ENCODE measurements around the gene HECTD1.
"Not testable (repeated sequence)": the region's sequence is repeated elsewhere in the genome, so short reads cannot be mapped to it uniquely, and the experiment has no call there.

The HECTD1 gene

DNA sequence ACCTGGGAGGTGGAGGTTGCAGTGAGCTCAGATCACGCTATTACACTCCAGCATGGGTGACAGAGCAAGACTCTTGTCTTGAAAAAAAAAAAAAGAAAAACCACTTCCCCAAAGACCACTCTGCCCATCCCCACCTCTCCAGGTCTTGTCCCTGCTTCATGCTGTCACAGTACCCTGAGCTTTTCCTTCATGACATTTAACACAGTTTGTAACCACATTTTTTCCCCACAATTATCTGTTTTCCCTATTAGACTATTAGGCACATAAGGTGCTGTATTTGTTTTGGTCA lies 6.9 kb downstream of the HECTD1 start:
- H3K27me3 ChIP-seq, result no peaks in the 10 kb centered on the region
- no peak overlapping the region for H3K4me3 ChIP-seq (ENCODE audit: low read depth, low read length)
- 0 out of 2 replicates have a peak, but pooled peaks cover 4% of the 10 kb centered on the region for H3K4me1 ChIP-seq
- DNase-seq, result no peak
- peaks cover 44% of the 10 kb centered on the region for H3K36me3 ChIP-seq
- TF ChIP-seq, protein P1, sequence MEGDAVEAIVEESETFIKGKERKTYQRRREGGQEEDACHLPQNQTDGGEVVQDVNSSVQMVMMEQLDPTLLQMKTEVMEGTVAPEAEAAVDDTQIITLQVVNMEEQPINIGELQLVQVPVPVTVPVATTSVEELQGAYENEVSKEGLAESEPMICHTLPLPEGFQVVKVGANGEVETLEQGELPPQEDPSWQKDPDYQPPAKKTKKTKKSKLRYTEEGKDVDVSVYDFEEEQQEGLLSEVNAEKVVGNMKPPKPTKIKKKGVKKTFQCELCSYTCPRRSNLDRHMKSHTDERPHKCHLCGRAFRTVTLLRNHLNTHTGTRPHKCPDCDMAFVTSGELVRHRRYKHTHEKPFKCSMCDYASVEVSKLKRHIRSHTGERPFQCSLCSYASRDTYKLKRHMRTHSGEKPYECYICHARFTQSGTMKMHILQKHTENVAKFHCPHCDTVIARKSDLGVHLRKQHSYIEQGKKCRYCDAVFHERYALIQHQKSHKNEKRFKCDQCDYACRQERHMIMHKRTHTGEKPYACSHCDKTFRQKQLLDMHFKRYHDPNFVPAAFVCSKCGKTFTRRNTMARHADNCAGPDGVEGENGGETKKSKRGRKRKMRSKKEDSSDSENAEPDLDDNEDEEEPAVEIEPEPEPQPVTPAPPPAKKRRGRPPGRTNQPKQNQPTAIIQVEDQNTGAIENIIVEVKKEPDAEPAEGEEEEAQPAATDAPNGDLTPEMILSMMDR (IDR thresholded peaks at IDR 0.05; ENCODE audit: low read depth, low read length), result no peak
- no peaks in the 10 kb centered on the region for H3K9me3 ChIP-seq

DNA sequence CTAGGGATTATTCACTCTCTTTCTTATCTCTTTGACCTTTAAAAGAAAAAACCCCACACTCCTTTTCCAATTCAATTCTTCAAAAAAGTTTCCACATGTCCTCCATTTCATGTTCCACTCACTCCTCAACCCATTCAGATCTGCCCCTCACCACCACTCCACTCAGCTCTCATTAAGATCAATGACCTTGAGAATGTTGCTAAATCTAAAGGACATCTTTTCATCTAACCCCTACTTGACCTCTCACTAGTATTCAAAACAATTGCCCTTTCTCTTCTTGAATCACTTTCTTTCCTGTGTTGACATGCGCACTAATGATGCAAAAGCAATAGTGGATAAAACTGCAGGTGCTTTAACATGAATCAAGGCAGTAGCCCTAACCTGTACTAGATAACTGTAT lies 9.9 kb downstream of the HECTD1 start:
- no peak for DNase-seq
- TF ChIP-seq, protein P1 (IDR thresholded peaks at IDR 0.05; ENCODE audit: low read depth, low read length), result no peak
- Histone ChIP-seq H3K27me3 (no peaks in the 10 kb centered on the region), H3K9me3 (no peaks in the 10 kb centered on the region), H3K4me3 (ENCODE audit: low read depth, low read length) (no peak overlapping the region), H3K36me3 (peaks cover 43% of the 10 kb centered on the region), H3K4me1 (0 out of 2 replicates have a peak, but pooled peaks cover 4% of the 10 kb centered on the region)

DNA sequence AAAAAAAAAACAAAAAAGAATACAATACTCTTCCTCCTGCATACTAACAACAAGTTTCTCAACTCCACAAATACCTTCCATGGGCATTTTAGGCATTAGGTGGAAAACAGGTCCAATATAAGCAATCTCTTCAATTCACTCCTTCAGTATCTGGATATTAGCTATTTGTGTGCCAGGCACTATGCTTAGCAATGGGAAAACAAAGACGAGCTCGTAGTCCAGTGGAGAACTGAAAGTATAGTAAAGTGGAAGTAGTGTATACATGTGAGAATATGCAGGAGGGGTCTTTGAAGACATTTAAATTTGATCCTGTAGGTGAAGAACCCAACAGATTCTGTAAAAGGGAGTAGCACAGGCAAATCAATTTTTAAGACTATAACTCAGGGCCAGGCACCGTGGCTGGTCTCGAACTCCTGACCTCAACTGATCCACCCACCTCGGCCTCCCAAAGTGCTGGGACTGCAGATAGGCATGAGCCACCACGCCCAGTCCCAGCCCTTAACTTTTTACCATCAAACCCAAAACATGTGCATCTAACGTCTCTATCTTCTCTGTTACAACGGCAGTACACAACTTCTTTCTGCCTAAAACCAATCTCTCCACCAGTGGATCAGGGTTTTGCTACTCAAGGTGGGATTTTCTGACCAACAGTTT lies 10.6 kb downstream of the HECTD1 start:
- no peak overlapping the region for H3K4me3 ChIP-seq (ENCODE audit: low read depth, low read length)
- peaks cover 38% of the 10 kb centered on the region for H3K36me3 ChIP-seq
- no peaks in the 10 kb centered on the region for H3K9me3 ChIP-seq
- TF ChIP-seq, protein P1 (IDR thresholded peaks at IDR 0.05; ENCODE audit: low read depth, low read length), result no peak
- DNase-seq, result no peak
- H3K27me3 ChIP-seq, result no peaks in the 10 kb centered on the region
- 0 out of 2 replicates have a peak, but pooled peaks cover 4% of the 10 kb centered on the region for H3K4me1 ChIP-seq

DNA sequence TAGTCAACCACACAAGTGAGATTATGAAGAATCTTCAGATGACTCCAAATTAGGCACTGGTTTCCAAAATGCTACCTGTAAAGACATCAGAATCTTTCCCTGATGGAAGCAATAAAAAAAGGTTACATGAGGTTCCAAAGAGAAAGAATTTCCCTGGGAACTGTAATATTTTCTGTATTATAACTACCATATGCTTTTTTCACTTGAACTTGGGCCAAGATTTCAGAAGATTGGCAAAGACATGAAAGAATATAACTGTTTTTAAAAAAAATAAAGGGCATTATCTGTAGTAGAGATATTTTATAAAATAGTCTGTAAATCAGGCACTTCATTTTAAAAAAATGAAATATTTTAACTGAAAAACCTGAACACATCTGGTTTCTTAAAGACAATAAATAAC lies 12.9 kb downstream of the HECTD1 start:
- Histone ChIP-seq H3K4me3 (ENCODE audit: low read depth, low read length) (no peak overlapping the region), H3K9me3 (no peaks in the 10 kb centered on the region), H3K27me3 (no peaks in the 10 kb centered on the region), H3K4me1 (0 out of 2 replicates have a peak, but pooled peaks cover 4% of the 10 kb centered on the region), H3K36me3 (peaks cover 46% of the 10 kb centered on the region)
- DNase-seq, result no peak
- TF ChIP-seq, protein P1 (IDR thresholded peaks at IDR 0.05; ENCODE audit: low read depth, low read length), result no peak

DNA sequence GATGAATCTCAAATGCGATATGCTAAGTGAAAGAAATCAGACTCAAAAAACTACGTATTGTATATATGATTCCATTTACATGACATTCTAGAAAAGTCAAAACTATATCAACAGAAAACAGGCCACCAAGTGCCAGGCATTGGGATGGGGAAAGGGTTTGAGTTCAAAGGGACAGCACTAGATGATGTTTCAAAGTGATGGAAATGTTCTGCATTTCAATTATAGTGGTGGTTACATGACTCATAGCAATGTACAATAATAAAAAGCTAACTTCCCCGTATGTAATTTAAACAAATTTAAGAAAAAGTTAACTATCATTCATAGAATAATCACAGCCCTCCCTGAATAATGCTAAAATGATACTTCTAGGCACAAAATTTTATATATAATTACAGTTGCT lies 13.5 kb downstream of the HECTD1 start:
- Histone ChIP-seq H3K36me3 (peaks cover 46% of the 10 kb centered on the region), H3K9me3 (no peaks in the 10 kb centered on the region), H3K4me3 (ENCODE audit: low read depth, low read length) (no peak overlapping the region), H3K4me1 (0 out of 2 replicates have a peak, but pooled peaks cover 4% of the 10 kb centered on the region), H3K27me3 (no peaks in the 10 kb centered on the region)
- TF ChIP-seq, protein P1 (IDR thresholded peaks at IDR 0.05; ENCODE audit: low read depth, low read length), result no peak
- no peak for DNase-seq

DNA sequence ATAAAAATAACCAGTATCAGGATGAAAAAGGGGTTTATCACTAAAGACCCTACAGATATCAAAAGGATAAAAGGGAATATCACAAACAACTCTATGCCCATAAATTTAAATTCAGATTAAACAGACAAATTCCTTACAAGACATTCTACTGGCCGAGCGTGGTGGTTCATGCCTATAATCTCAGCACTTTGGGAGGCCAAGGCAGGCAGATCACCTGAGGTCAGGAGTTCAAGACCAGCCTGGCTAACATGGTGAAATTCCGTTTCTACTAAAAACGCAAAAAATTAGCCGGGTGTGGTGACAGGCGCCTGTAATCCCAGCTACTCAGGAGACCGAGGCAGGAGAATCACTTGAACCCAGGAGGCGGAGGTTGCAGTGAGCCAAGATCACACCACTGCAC lies 15.0 kb downstream of the HECTD1 start:
- not testable (repeated sequence) for H3K4me1 ChIP-seq; H3K9me3 ChIP-seq; H3K4me3 ChIP-seq (ENCODE audit: low read depth, low read length); DNase-seq; H3K27me3 ChIP-seq
- H3K36me3 ChIP-seq, result peaks cover 38% of the 10 kb centered on the region
